Naive thymus-derived CD4-positive, alpha-beta T cell (primary cell): ENCODE measurements around the gene PBX1. TPM values are rescaled to one million over a fixed set of nuclear protein-coding genes. Genes with fewer than 3 reads are reported as not detected.

Experiments used
- ATAC-seq: fragments of 150-1000 bp; cut with Tn5 transposase; 2 replicates; pipeline ENCODE4 v1.10.0; 2021; ENCODE audit warnings: mild to moderate bottlenecking, moderate library complexity
- CTCF ChIA-PET: fragments of 350-600 bp; sonication (Branson Sonifier 250); formaldehyde crosslinking; loops from one replicate; lab custom pipeline; 2021; ENCODE audit warnings: antibody characterized with exemption; lab: Charles Lee
- POLR2A ChIA-PET: fragments of 350-600 bp; sonication (Branson Sonifier 250); formaldehyde crosslinking; loops from one replicate; lab custom pipeline; 2021; ENCODE audit warnings: antibody characterized with exemption, inconsistent platforms; lab: Charles Lee
- DNase-seq, 9 donors: peaks; one replicate each; pipeline versions ENCODE4 v3.0.0 to v3.0.0-alpha.2; 2020 to 2022; ENCODE audit warnings: mixed read lengths in 1 of 9
- H3K27ac ChIP-seq: one replicate; pipeline ENCODE4 v1.7.0; 2013; ENCODE audit warnings: mild to moderate bottlenecking, low read depth, low read length, moderate library complexity
- H3K27me3 ChIP-seq, 2 donors: one replicate each; pipeline ENCODE4 v1.7.0; 2013; ENCODE audit warnings: low read length in 2 of 2, mild to moderate bottlenecking in 2 of 2, moderate library complexity in 2 of 2; ENCODE audit not compliant: control insufficient read depth in 2 of 2, insufficient read depth in 2 of 2
- H3K36me3 ChIP-seq, 3 experiments: 1 replicate in 2 of 3; 2 replicates in 1 of 3; pipeline ENCODE4 v1.7.0; 2013; ENCODE audit warnings: low read length in 3 of 3, mild to moderate bottlenecking in 3 of 3, moderate library complexity in 1 of 3; ENCODE audit not compliant: insufficient read depth in 3 of 3, control insufficient read depth in 2 of 3
- H3K4me1 ChIP-seq, 2 donors: one replicate each; pipeline ENCODE4 v1.7.0; 2013; ENCODE audit warnings: low read length in 2 of 2, mild to moderate bottlenecking in 2 of 2, moderate library complexity in 1 of 2; ENCODE audit not compliant: control insufficient read depth in 2 of 2, insufficient read depth in 2 of 2
- H3K4me3 ChIP-seq: 2 replicates; pipeline ENCODE4 v1.7.0; 2013; ENCODE audit warnings: mild to moderate bottlenecking, low read length
- H3K9me3 ChIP-seq, 3 experiments: 1 replicate in 2 of 3; 2 replicates in 1 of 3; pipeline ENCODE4 v1.7.0; 2013; ENCODE audit warnings: low read length in 3 of 3; ENCODE audit not compliant: control insufficient read depth in 2 of 3
- H3K27ac Mint-ChIP-seq, 9 donors: one replicate each; pipeline ENCODE4 v1.8.0; 2020 to 2022; ENCODE audit warnings: mixed read lengths in 9 of 9, mild to moderate bottlenecking in 8 of 9, moderate library complexity in 5 of 9, inconsistent platforms in 2 of 9
- H3K27me3 Mint-ChIP-seq, 5 donors: one replicate each; pipeline ENCODE4 v1.8.0; 2021 to 2022; ENCODE audit warnings: mixed read lengths in 5 of 5, mild to moderate bottlenecking in 1 of 5
- H3K36me3 Mint-ChIP-seq, 5 donors: one replicate each; pipeline ENCODE4 v1.8.0; 2020 to 2022; ENCODE audit warnings: mixed read lengths in 5 of 5, mild to moderate bottlenecking in 3 of 5, inconsistent platforms in 1 of 5
- H3K4me1 Mint-ChIP-seq, 7 donors: one replicate each; pipeline ENCODE4 v1.8.0; 2020 to 2022; ENCODE audit warnings: mixed read lengths in 7 of 7, mild to moderate bottlenecking in 3 of 7, inconsistent platforms in 1 of 7
- H3K4me3 Mint-ChIP-seq, 10 donors: one replicate each; pipeline ENCODE4 v1.8.0; 2020 to 2022; ENCODE audit warnings: mild to moderate bottlenecking in 10 of 10, mixed read lengths in 10 of 10, moderate library complexity in 6 of 10, inconsistent platforms in 2 of 10
- H3K9me3 Mint-ChIP-seq, 11 donors: one replicate each; pipeline ENCODE4 v1.8.0; 2020 to 2022; ENCODE audit warnings: mixed read lengths in 11 of 11, mild to moderate bottlenecking in 4 of 11, inconsistent platforms in 1 of 11, moderate library complexity in 1 of 11
- intact Hi-C, 2 donors: fragments of 100-400 bp; cut with micrococcal nuclease; formaldehyde crosslinking; loops; one replicate each; pipeline ENCODE4 v1.15.1; 2023
- polyA plus RNA-seq, 2 donors: library from polyadenylated mRNA; unstranded; fragments of 300-500 nt; fragmentation: Illumina TruSeq; gene quantifications; one replicate each; pipeline ENCODE4 v1.2.3, GENCODE V29; 2021
- total RNA-seq, 6 experiments: library from RNA in 5 of 6; stranded (reverse) in 5 of 6; gene quantifications; 1 replicate in 5 of 6; 2 replicates in 1 of 6; pipeline ENCODE4 v1.2.3 and lab custom pipeline; 2021 to 2026

The PBX1 gene
- total and polyA plus RNA-seq, 7 experiments from 2014 or later: 0.02 to 2.9 (median 1.7) TPM; not detected in 1

DNA sequence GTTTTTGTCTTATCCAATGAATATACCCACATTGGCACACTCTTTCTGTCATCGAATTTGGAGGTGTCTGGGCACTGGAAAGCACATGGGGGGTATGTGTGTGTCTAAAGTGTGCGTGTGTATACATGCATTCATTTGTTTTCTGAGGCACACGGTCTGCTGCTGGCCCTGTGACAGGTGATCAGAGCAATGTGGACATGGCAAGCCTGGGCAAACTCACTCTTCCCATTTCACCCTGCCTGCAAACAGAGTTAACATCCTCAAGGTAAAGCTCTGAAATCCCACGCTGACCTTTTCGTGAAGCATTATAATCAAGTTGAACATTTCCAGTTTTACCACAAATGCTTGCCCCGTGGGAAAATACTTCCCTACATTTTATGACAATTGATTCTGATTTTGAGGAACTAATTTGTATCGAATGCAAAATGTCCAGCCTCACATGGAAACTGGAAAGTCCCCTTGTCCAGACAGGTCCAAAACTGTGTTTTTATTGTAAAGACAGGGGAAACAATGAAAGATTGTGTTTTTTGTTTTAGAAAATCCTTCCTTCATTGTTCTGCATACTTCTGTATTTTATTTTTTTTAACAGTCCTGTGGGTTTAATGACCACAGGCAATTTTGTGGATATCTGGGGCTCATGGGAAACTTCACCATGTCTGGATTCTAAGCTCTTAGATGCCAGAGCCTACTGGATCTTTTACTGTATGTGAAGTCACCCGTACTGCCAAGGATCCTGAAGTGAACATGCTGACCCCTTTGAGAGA, 160.9 kb downstream of the PBX1 start:
- CTCF ChIA-PET: no interaction called here
- Mint-ChIP-seq H3K36me3 (no peaks in the 10 kb centered on the region), H3K4me1 (peaks cover 0 to 10% (median 0%) of the 10 kb centered on the region in 7 donors), H3K4me3 (no peak overlapping the region), H3K9me3 (peaks cover 0 to 7% (median 1%) of the 10 kb centered on the region in 11 donors), H3K27ac (no peak overlapping the region), H3K27me3 (peaks cover 0 to 16% (median 7%) of the 10 kb centered on the region in 5 donors)
- intact Hi-C loops: no loop called here
- Histone ChIP-seq H3K36me3 (no peaks in the 10 kb centered on the region), H3K4me3 (no peak overlapping the region), H3K27me3 (no peaks in the 10 kb centered on the region), H3K9me3 (no peaks in the 10 kb centered on the region), H3K4me1 (no peaks in the 10 kb centered on the region), H3K27ac (no peak overlapping the region)
- ATAC-seq (no peak), DNase-seq (no peak)
- POLR2A ChIA-PET: no interaction called here

GRCh38 chr1:164720440-164721227, 161.7 kb downstream of the PBX1 start:
- DNase-seq (no peak), ATAC-seq (peak; percentile 36)
- intact Hi-C loops: no loop called here
- no peak overlapping the region for H3K27ac Mint-ChIP-seq
- no peaks in the 10 kb centered on the region for H3K36me3 Mint-ChIP-seq
- H3K4me3 Mint-ChIP-seq: no peak overlapping the region
- Histone ChIP-seq H3K4me3 (no peak overlapping the region), H3K27me3 (no peaks in the 10 kb centered on the region), H3K36me3 (no peaks in the 10 kb centered on the region), H3K4me1 (no peaks in the 10 kb centered on the region), H3K27ac (no peak overlapping the region), H3K9me3 (no peaks in the 10 kb centered on the region)
- ChIA-PET CTCF (no interaction called here), POLR2A (no interaction called here)
- H3K4me1 Mint-ChIP-seq: peaks cover 0 to 10% (median 0%) of the 10 kb centered on the region in 7 donors
- peaks cover 0 to 12% (median 7%) of the 10 kb centered on the region in 5 donors for H3K27me3 Mint-ChIP-seq
- H3K9me3 Mint-ChIP-seq: peaks cover 0 to 8% (median 1%) of the 10 kb centered on the region in 11 donors

DNA sequence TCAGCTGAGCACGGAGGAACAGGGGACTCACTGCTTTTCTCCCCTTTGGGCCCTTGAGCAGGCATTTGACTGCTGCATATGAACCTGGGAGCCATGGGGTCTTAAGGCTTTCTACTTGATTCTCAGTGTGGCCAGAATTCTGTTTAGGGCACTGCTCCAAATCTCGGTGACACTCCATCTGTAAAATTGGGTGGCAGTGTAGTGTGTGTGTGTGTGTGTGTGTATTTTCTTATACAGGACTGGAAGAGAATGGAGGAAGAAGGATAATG, 162.2 kb downstream of the PBX1 start:
- Mint-ChIP-seq H3K4me3 (no peak overlapping the region), H3K36me3 (no peaks in the 10 kb centered on the region), H3K9me3 (peaks cover 0 to 8% (median 1%) of the 10 kb centered on the region in 11 donors), H3K27me3 (peaks cover 0 to 12% (median 7%) of the 10 kb centered on the region in 5 donors), H3K27ac (no peak overlapping the region), H3K4me1 (peaks cover 0 to 10% (median 0%) of the 10 kb centered on the region in 7 donors)
- H3K9me3 ChIP-seq: no peaks in the 10 kb centered on the region
- ChIA-PET POLR2A (no interaction called here), CTCF (no interaction called here)
- H3K4me3 ChIP-seq: no peak overlapping the region
- intact Hi-C loops: no loop called here
- ATAC-seq (no peak), DNase-seq (no peak)
- H3K27ac ChIP-seq: no peak overlapping the region
- no peaks in the 10 kb centered on the region for H3K4me1 ChIP-seq
- no peaks in the 10 kb centered on the region for H3K36me3 ChIP-seq
- no peaks in the 10 kb centered on the region for H3K27me3 ChIP-seq

DNA sequence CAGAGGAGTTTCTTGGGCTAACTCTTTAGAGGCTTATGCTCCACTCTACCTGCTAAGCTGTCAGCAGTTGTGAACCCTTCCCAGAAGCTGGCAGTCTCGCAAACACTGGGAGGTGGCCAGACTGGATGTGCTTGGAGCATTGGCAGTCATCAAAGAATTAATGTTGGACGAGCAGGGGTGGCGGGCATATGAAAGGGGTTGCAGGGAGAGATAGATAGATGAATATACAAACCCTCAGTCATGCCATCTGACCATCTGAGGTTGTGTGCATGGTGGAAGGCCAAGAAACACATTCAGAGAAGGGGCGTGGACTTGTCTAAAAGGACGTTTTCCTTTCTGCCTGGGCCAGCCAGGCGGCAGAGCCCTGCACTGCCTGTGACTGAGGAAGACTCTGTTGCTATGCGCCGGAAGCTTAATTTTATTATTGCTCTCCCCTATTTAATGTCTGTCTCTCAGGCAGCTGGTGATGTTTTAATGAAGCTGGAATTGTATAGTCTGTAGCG, 164.4 kb downstream of the PBX1 start:
- H3K27me3 ChIP-seq: no peaks in the 10 kb centered on the region
- POLR2A ChIA-PET: no interaction called here

DNA sequence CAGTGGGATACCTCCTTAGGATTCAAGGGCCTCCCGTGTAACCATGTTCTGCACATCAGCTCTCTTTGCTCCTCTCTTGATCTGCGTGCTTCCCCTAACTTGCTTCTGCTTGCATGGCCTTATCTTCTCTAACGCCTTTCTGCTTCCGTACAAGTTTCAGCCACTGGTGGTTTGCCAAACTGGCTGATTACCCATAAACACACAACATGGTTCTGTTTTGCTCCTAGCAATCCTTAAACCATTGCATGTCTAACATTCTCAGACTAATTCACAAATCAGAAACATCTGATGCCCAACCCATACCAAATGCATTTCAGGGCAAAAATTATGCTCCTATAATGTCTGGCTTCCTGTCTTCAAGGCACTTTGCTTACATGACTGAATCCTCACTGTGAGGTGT, 166.4 kb downstream of the PBX1 start:
- Histone ChIP-seq H3K4me3 (no peak overlapping the region), H3K9me3 (no peaks in the 10 kb centered on the region), H3K27me3 (no peaks in the 10 kb centered on the region), H3K36me3 (no peaks in the 10 kb centered on the region), H3K27ac (no peak overlapping the region), H3K4me1 (no peaks in the 10 kb centered on the region)
- intact Hi-C loops: no loop called here
- Mint-ChIP-seq H3K4me1 (peaks cover 0 to 10% (median 0%) of the 10 kb centered on the region in 7 donors), H3K9me3 (peaks cover 0 to 9% (median 0%) of the 10 kb centered on the region in 11 donors), H3K4me3 (no peak overlapping the region), H3K27me3 (peaks cover 0 to 12% (median 11%) of the 10 kb centered on the region in 5 donors), H3K36me3 (no peaks in the 10 kb centered on the region), H3K27ac (no peak overlapping the region)
- ATAC-seq: no peak
- ChIA-PET CTCF (no interaction called here), POLR2A (no interaction called here)
- no peak for DNase-seq

More for the DNA sequence above, 164.4 kb downstream of the PBX1 start:
- H3K9me3 ChIP-seq: no peaks in the 10 kb centered on the region
- no peaks in the 10 kb centered on the region for H3K36me3 ChIP-seq
- peaks cover 0 to 12% (median 11%) of the 10 kb centered on the region in 5 donors for H3K27me3 Mint-ChIP-seq
- CTCF ChIA-PET: no interaction called here
- no peak for ATAC-seq
- peaks cover 0 to 9% (median 0%) of the 10 kb centered on the region in 11 donors for H3K9me3 Mint-ChIP-seq
- peak overlapping the region in 1 of 9 donors; percentile 47 for H3K27ac Mint-ChIP-seq
- H3K36me3 Mint-ChIP-seq: no peaks in the 10 kb centered on the region
- H3K4me1 ChIP-seq: no peaks in the 10 kb centered on the region
- intact Hi-C loops: no loop called here
- DNase-seq: no peak
- peaks cover 0 to 10% (median 0%) of the 10 kb centered on the region in 7 donors for H3K4me1 Mint-ChIP-seq
- no peak overlapping the region for H3K4me3 ChIP-seq
- no peak overlapping the region for H3K4me3 Mint-ChIP-seq
- H3K27ac ChIP-seq: no peak overlapping the region

DNA sequence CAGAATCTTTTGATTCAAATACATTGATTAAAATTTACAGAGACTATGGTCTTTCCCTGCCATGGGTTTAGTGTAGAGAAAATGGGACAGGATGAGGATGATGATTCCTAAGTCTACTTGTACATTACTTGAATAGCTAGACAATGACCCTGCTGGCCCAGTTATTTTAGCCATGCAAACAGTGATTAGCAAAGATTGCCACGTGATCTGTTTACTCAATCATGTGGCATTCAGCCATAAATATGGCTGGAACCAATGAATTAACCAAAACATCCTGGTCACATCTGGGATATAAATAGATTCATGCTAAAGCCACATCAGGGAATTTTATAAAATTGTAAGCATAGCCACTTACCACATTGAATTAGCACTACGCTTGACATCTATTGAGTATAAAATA, 167.3 kb downstream of the PBX1 start:
- no peaks in the 10 kb centered on the region for H3K27me3 ChIP-seq
- H3K4me3 ChIP-seq: no peak overlapping the region
- Mint-ChIP-seq H3K27me3 (peaks cover 0 to 12% (median 5%) of the 10 kb centered on the region in 5 donors), H3K4me3 (no peak overlapping the region), H3K36me3 (no peaks in the 10 kb centered on the region), H3K27ac (no peak overlapping the region), H3K4me1 (peaks cover 0 to 2% (median 0%) of the 10 kb centered on the region in 7 donors), H3K9me3 (peaks cover 0 to 9% (median 0%) of the 10 kb centered on the region in 11 donors)
- ATAC-seq: no peak
- no peaks in the 10 kb centered on the region for H3K4me1 ChIP-seq
- no peak overlapping the region for H3K27ac ChIP-seq
- ChIA-PET POLR2A (no interaction called here), CTCF (no interaction called here)
- no peaks in the 10 kb centered on the region for H3K9me3 ChIP-seq
- intact Hi-C loops: no loop called here
- H3K36me3 ChIP-seq: no peaks in the 10 kb centered on the region
- DNase-seq: no peak
